ENCODE measurements around the gene GZMB.

- TF ChIP-seq CTCF (IDR thresholded peaks at IDR 0.05) (no peak), POLR2A (IDR thresholded peaks at IDR 0.05) (no peak)
Observed at GRCh38 chr14:24664366-24664765, 30.4 kb upstream of the GZMB start.
